ENCODE measurements around the gene GATB. TPM values are rescaled to one million over a fixed set of nuclear protein-coding genes. Genes with fewer than 3 reads are reported as not detected.

Gene GATB
- total and polyA plus RNA-seq, 2 experiments from 2014 or later: 18.0 to 20.0 TPM

GRCh38 chr4:151792995-151793394, 32.2 kb upstream of the GATB start:
- no peaks in the 10 kb centered on the region for H3K4me1 ChIP-seq (ENCODE audit: insufficient read depth)
- WGBS, 2 experiments (ENCODE audit: low coverage in 1 of 2, low lambda C conversion rate in 2 of 2, missing lambda C conversion rate in 2 of 2): 76 to 77% methylated on average over 4 of the region's 4 CpGs
- DNase-seq: no peak
- no peak overlapping the region for H3K4me3 ChIP-seq
- H3K9ac ChIP-seq: no peak overlapping the region
- no peak for TF ChIP-seq EZH2 (IDR thresholded peaks at IDR 0.05; ENCODE audit: insufficient read depth, poor library complexity, severe bottlenecking)
- no peak for TF ChIP-seq EZH2phosphoT487 (IDR thresholded peaks at IDR 0.05; ENCODE audit: insufficient read depth, low read depth)
- no peaks in the 10 kb centered on the region for H3K9me3 ChIP-seq (ENCODE audit: low read depth)
- no peaks in the 10 kb centered on the region for H3K27me3 ChIP-seq (replicated peaks; ENCODE audit: insufficient read depth)
- no peaks in the 10 kb centered on the region for H3K79me2 ChIP-seq (ENCODE audit: insufficient read depth)
- H3K9me2 ChIP-seq (ENCODE audit: insufficient read depth): no peaks in the 10 kb centered on the region
- no peaks in the 10 kb centered on the region for H3K36me3 ChIP-seq (ENCODE audit: low read depth)
- H3F3A ChIP-seq (ENCODE audit: insufficient read depth): no peaks in the 10 kb centered on the region
- H4K20me1 ChIP-seq (ENCODE audit: insufficient read depth): no peaks in the 10 kb centered on the region
- in situ Hi-C loops (cut with MboI): no loop called here
- H2AFZ ChIP-seq: no peak overlapping the region
- no peak overlapping the region for H3K4me2 ChIP-seq (ENCODE audit: unreplicated experiment)
- no peak overlapping the region for H3K27ac ChIP-seq

- Histone ChIP-seq H3F3A (ENCODE audit: insufficient read depth) (no peaks in the 10 kb centered on the region), H3K79me2 (ENCODE audit: insufficient read depth) (no peaks in the 10 kb centered on the region), H3K9ac (no peak overlapping the region), H3K4me1 (ENCODE audit: insufficient read depth) (no peaks in the 10 kb centered on the region), H3K9me3 (ENCODE audit: low read depth) (no peaks in the 10 kb centered on the region), H3K36me3 (ENCODE audit: low read depth) (no peaks in the 10 kb centered on the region), H4K20me1 (ENCODE audit: insufficient read depth) (no peaks in the 10 kb centered on the region), H3K27ac (no peak overlapping the region), H3K9me2 (ENCODE audit: insufficient read depth) (no peaks in the 10 kb centered on the region), H3K4me3 (no peak overlapping the region), H3K4me2 (ENCODE audit: unreplicated experiment) (no peak overlapping the region), H3K27me3 (replicated peaks; ENCODE audit: insufficient read depth) (no peaks in the 10 kb centered on the region), H2AFZ (no peak overlapping the region)
- DNase-seq: no peak
- in situ Hi-C loops (cut with MboI): no loop called here
- TF ChIP-seq EZH2 (IDR thresholded peaks at IDR 0.05; ENCODE audit: insufficient read depth, poor library complexity, severe bottlenecking) (no peak), EZH2phosphoT487 (IDR thresholded peaks at IDR 0.05; ENCODE audit: insufficient read depth, low read depth) (no peak)
- 58 to 68% methylated on average over 4 of the region's 4 CpGs for WGBS, 2 experiments (ENCODE audit: low coverage in 1 of 2, low lambda C conversion rate in 2 of 2, missing lambda C conversion rate in 2 of 2)
Measured at GRCh38 chr4:151792530-151792929, 31.7 kb upstream of the GATB start.

GRCh38 chr4:151788021-151788420, 27.2 kb upstream of the GATB start:
- no peaks in the 10 kb centered on the region for H3K4me1 ChIP-seq (ENCODE audit: insufficient read depth)
- H3K9me2 ChIP-seq (ENCODE audit: insufficient read depth): no peaks in the 10 kb centered on the region

GRCh38 chr4:151786158-151786495, 25.3 kb upstream of the GATB start:
- WGBS, 2 experiments (ENCODE audit: low coverage in 1 of 2, low lambda C conversion rate in 2 of 2, missing lambda C conversion rate in 2 of 2): 90 to 96% methylated on average over 2 of the region's 2 CpGs
- Histone ChIP-seq H2AFZ (no peak overlapping the region), H3K4me2 (ENCODE audit: unreplicated experiment) (no peak overlapping the region), H3K27ac (no peak overlapping the region), H3K9ac (no peak overlapping the region), H3K36me3 (ENCODE audit: low read depth) (no peaks in the 10 kb centered on the region), H3K9me3 (ENCODE audit: low read depth) (no peaks in the 10 kb centered on the region), H4K20me1 (ENCODE audit: insufficient read depth) (no peaks in the 10 kb centered on the region), H3K4me1 (ENCODE audit: insufficient read depth) (no peaks in the 10 kb centered on the region), H3K4me3 (no peak overlapping the region), H3K27me3 (replicated peaks; ENCODE audit: insufficient read depth) (no peaks in the 10 kb centered on the region), H3K79me2 (ENCODE audit: insufficient read depth) (no peaks in the 10 kb centered on the region), H3F3A (ENCODE audit: insufficient read depth) (no peaks in the 10 kb centered on the region), H3K9me2 (ENCODE audit: insufficient read depth) (no peaks in the 10 kb centered on the region)
- no peak for DNase-seq
- in situ Hi-C loops (cut with MboI): no loop called here
- no peak for TF ChIP-seq EZH2 (IDR thresholded peaks at IDR 0.05; ENCODE audit: insufficient read depth, poor library complexity, severe bottlenecking)
- no peak for TF ChIP-seq EZH2phosphoT487 (IDR thresholded peaks at IDR 0.05; ENCODE audit: insufficient read depth, low read depth)

More at GRCh38 chr4:151788021-151788420, 27.2 kb upstream of the GATB start:
- DNase-seq: no peak
- Histone ChIP-seq H3K4me3 (no peak overlapping the region), H3F3A (ENCODE audit: insufficient read depth) (no peaks in the 10 kb centered on the region), H3K9ac (no peak overlapping the region), H3K79me2 (ENCODE audit: insufficient read depth) (no peaks in the 10 kb centered on the region), H3K27me3 (replicated peaks; ENCODE audit: insufficient read depth) (no peaks in the 10 kb centered on the region), H3K4me2 (ENCODE audit: unreplicated experiment) (no peak overlapping the region), H3K27ac (no peak overlapping the region), H3K36me3 (ENCODE audit: low read depth) (no peaks in the 10 kb centered on the region), H4K20me1 (ENCODE audit: insufficient read depth) (no peaks in the 10 kb centered on the region), H3K9me3 (ENCODE audit: low read depth) (no peaks in the 10 kb centered on the region), H2AFZ (no peak overlapping the region)
- in situ Hi-C loops (cut with MboI): no loop called here
- no peak for TF ChIP-seq EZH2 (IDR thresholded peaks at IDR 0.05; ENCODE audit: insufficient read depth, poor library complexity, severe bottlenecking)
- no peak for TF ChIP-seq EZH2phosphoT487 (IDR thresholded peaks at IDR 0.05; ENCODE audit: insufficient read depth, low read depth)

- Histone ChIP-seq H3K4me3 (no peak overlapping the region), H3K9me2 (ENCODE audit: insufficient read depth) (no peaks in the 10 kb centered on the region), H4K20me1 (ENCODE audit: insufficient read depth) (no peaks in the 10 kb centered on the region), H3K4me1 (ENCODE audit: insufficient read depth) (no peaks in the 10 kb centered on the region), H3K36me3 (ENCODE audit: low read depth) (no peaks in the 10 kb centered on the region), H3K9ac (no peak overlapping the region), H3K79me2 (ENCODE audit: insufficient read depth) (no peaks in the 10 kb centered on the region), H3F3A (ENCODE audit: insufficient read depth) (no peaks in the 10 kb centered on the region), H3K27ac (no peak overlapping the region), H3K4me2 (ENCODE audit: unreplicated experiment) (no peak overlapping the region), H3K9me3 (ENCODE audit: low read depth) (no peaks in the 10 kb centered on the region), H3K27me3 (replicated peaks; ENCODE audit: insufficient read depth) (no peaks in the 10 kb centered on the region), H2AFZ (no peak overlapping the region)
- no peak for TF ChIP-seq EZH2 (IDR thresholded peaks at IDR 0.05; ENCODE audit: insufficient read depth, poor library complexity, severe bottlenecking)
- no peak for TF ChIP-seq EZH2phosphoT487 (IDR thresholded peaks at IDR 0.05; ENCODE audit: insufficient read depth, low read depth)
- no peak for DNase-seq
- WGBS, 2 experiments (ENCODE audit: low coverage in 1 of 2, low lambda C conversion rate in 2 of 2, missing lambda C conversion rate in 2 of 2): 58 to 64% methylated on average over 5 of the region's 5 CpGs
- in situ Hi-C loops (cut with MboI): no loop called here
Measured at GRCh38 chr4:151785484-151786157, 24.8 kb upstream of the GATB start.

Data from GM23248 (cell line).